ENCODE data around the gene ADRA1B. TPM values are rescaled to one million over a fixed set of nuclear protein-coding genes. Genes with fewer than 3 reads are reported as not detected.

ADRA1B gene
- total and polyA plus RNA-seq, 10 of the 15 experiments (the other 5 are each of a cell fraction or from before 2014, with no cell fraction given), result 0.04 TPM; not detected in 9

DNA sequence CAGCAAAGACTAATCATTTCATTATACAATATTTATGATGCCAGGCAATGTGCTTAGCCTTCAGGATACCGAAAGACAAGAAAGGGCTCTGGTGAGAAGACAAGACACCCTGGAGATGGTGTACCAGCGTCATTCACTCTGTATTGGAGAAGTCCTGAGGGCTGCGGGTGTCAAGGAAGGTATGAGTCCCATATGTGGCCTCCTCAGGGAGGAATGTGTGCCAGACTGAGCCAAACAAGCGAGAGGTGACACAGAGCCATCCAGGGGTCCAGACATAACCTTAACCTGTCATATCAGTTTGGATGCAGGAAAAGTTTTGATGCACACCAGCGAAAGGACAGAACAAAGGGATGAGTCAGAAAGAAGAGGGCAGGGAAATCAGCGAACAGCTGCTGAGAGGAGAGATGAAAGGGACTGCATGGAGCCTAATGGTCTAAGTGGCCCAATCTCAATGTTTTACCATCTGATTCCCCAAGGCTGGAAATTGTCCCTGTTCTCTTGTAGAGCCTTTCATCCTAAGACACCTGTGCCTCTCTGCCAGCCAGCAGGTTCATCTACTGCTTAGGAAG is 38.9 kb downstream of the ADRA1B start:
- no peak overlapping the region for H3K4me2 ChIP-seq (ENCODE audit: control insufficient read depth, insufficient read depth)
- RAD21 ChIA-PET (ENCODE audit: unreplicated experiment), result no interaction called here
- peaks cover 0 to 4% of the 10 kb centered on the region in 2 experiments; a peak in 2 of 4 replicates for H3K27me3 ChIP-seq (replicated peaks in 1 of 2; ENCODE audit: control insufficient read depth in 2 of 2, insufficient read depth in 2 of 2, low read length in 1 of 2)
- POLR2A ChIA-PET, result no interaction called here
- no peak for TF ChIP-seq STAT3 (IDR thresholded peaks at IDR 0.05; ENCODE audit: low read depth, low read length)
- no peak for TF ChIP-seq MXI1 (IDR thresholded peaks at IDR 0.05; ENCODE audit: low read depth, low read length)
- TF ChIP-seq MEF2B (IDR thresholded peaks at IDR 0.05; ENCODE audit: partially characterized antibody, poor library complexity, severe bottlenecking), result no peak
- no peak for TF ChIP-seq YY1 (IDR thresholded peaks at IDR 0.05; ENCODE audit: low read depth, low read length)
- no peaks in the 10 kb centered on the region for H3K9me3 ChIP-seq (replicated peaks; ENCODE audit: control insufficient read depth, insufficient read depth, low read length)
- FAIRE-seq (no peak), ATAC-seq (no peak), DNase-seq (ENCODE audit: low read depth, low spot score) (no peak)
- no peak overlapping the region for H2AFZ ChIP-seq (ENCODE audit: control insufficient read depth, low read depth, low read length)
- CTCF ChIA-PET, result interaction anchor here (0.6 to 1.5 kb wide), 2 partner anchors 9 to 1956 kb away, joined by 3 to 5 read pairs; no protein-coding TSS in a partner anchor
- 51% methylated on average over 6 of the region's 6 CpGs for WGBS (ENCODE audit: insufficient coverage, insufficient replicate concordance, low lambda C conversion rate, missing lambda C conversion rate)
- H4K20me1 ChIP-seq (ENCODE audit: control insufficient read depth, insufficient read depth), result no peaks in the 10 kb centered on the region
- in situ Hi-C loops (cut with MboI), result no loop called here
- H3K9ac ChIP-seq (ENCODE audit: control insufficient read depth, insufficient read depth, low read length), result no peak overlapping the region
- BruUV-seq (replicated peaks), result no TSS peak
- no peaks in the 10 kb centered on the region for H3K36me3 ChIP-seq (ENCODE audit: control insufficient read depth in 2 of 2, insufficient read depth in 2 of 2, low read length in 1 of 2)
- no peak overlapping the region for H3K4me3 ChIP-seq
- H3K79me2 ChIP-seq (ENCODE audit: control insufficient read depth, insufficient read depth, low read length), result no peaks in the 10 kb centered on the region
- H3K4me1 ChIP-seq (ENCODE audit: control insufficient read depth, insufficient read depth, low read length), result no peaks in the 10 kb centered on the region
- intact Hi-C loops (cut with micrococcal nuclease; ENCODE audit: unreplicated experiment), result no loop called here
- H3K27ac ChIP-seq (ENCODE audit: control insufficient read depth, insufficient read depth), result no peak overlapping the region
- SMC1A ChIA-PET (ENCODE audit: uncharacterized antibody, unreplicated experiment), result no interaction called here

- H3K36me3 ChIP-seq (ENCODE audit: control insufficient read depth in 2 of 2, insufficient read depth in 2 of 2, low read length in 1 of 2), result no peaks in the 10 kb centered on the region
- H3K9ac ChIP-seq (ENCODE audit: control insufficient read depth, insufficient read depth, low read length), result no peak overlapping the region
- RAD21 ChIA-PET (ENCODE audit: unreplicated experiment), result no interaction called here
- no peak overlapping the region for H3K4me3 ChIP-seq
- ATAC-seq, result no peak
- peaks cover 0 to 4% of the 10 kb centered on the region in 2 experiments; a peak in 2 of 4 replicates for H3K27me3 ChIP-seq (replicated peaks in 1 of 2; ENCODE audit: control insufficient read depth in 2 of 2, insufficient read depth in 2 of 2, low read length in 1 of 2)
- no TSS peak for BruUV-seq (replicated peaks)
- H4K20me1 ChIP-seq (ENCODE audit: control insufficient read depth, insufficient read depth), result no peaks in the 10 kb centered on the region
- POLR2A ChIA-PET, result no interaction called here
- no peak for DNase-seq (ENCODE audit: low read depth, low spot score)
- no peak for TF ChIP-seq MLLT1 (IDR thresholded peaks at IDR 0.05)
- TF ChIP-seq SMAD1 (IDR thresholded peaks at IDR 0.05; ENCODE audit: low read depth, partially characterized antibody), result no peak
- TF ChIP-seq YY1 (IDR thresholded peaks at IDR 0.05; ENCODE audit: low read depth, low read length), result no peak
- no peak for TF ChIP-seq IKZF2 (IDR thresholded peaks at IDR 0.05)
- TF ChIP-seq SREBF1 (IDR thresholded peaks at IDR 0.05; ENCODE audit: low read length), result no peak
- intact Hi-C loops (cut with micrococcal nuclease; ENCODE audit: unreplicated experiment), result no loop called here
- no peak overlapping the region for H3K4me2 ChIP-seq (ENCODE audit: control insufficient read depth, insufficient read depth)
- in situ Hi-C loops (cut with MboI), result no loop called here
- H3K9me3 ChIP-seq (replicated peaks; ENCODE audit: control insufficient read depth, insufficient read depth, low read length), result no peaks in the 10 kb centered on the region
- WGBS (ENCODE audit: insufficient coverage, insufficient replicate concordance, low lambda C conversion rate, missing lambda C conversion rate), result 0% methylated on average over 1 of the region's 1 CpG
- no peaks in the 10 kb centered on the region for H3K4me1 ChIP-seq (ENCODE audit: control insufficient read depth, insufficient read depth, low read length)
- H2AFZ ChIP-seq (ENCODE audit: control insufficient read depth, low read depth, low read length), result no peak overlapping the region
- no peak for FAIRE-seq
- CTCF ChIA-PET, result interaction anchor here (1.5 kb wide), 1 partner anchor 9 kb away, joined by 5 read pairs; no protein-coding TSS in a partner anchor
- no peak overlapping the region for H3K27ac ChIP-seq (ENCODE audit: control insufficient read depth, insufficient read depth)
- H3K79me2 ChIP-seq (ENCODE audit: control insufficient read depth, insufficient read depth, low read length), result no peaks in the 10 kb centered on the region
- SMC1A ChIA-PET (ENCODE audit: uncharacterized antibody, unreplicated experiment), result no interaction called here
Observed at GRCh38 chr5:159956074-159956473, 39.8 kb downstream of the ADRA1B start.
